Cardiac muscle cell (in vitro differentiated cells and primary cell): ENCODE measurements around the gene TBC1D17. TPM values are rescaled to one million over a fixed set of nuclear protein-coding genes. Genes with fewer than 3 reads are reported as not detected.

Experiments used
- DNase-seq, 2 donors: peaks; one replicate each; pipeline versions ENCODE4 v3.0.0 to v3.0.0-alpha.2; 2010 to 2017; ENCODE audit warnings: low read depth in 1 of 2, low spot score in 1 of 2
- H3K27ac ChIP-seq: fragments of 200-600 bp; sonication (generic); 2 replicates; pipeline ENCODE4 v1.5.1; 2016
- H3K27me3 ChIP-seq: fragments of 200-600 bp; sonication (generic); 2 replicates; pipeline ENCODE4 v1.6.0; 2016; ENCODE audit warnings: control low read depth
- H3K36me3 ChIP-seq: fragments of 200-600 bp; sonication (generic); 2 replicates; pipeline ENCODE4 v1.5.1; 2016; ENCODE audit warnings: control low read depth
- H3K4me1 ChIP-seq: fragments of 200-600 bp; sonication (generic); 2 replicates; pipeline ENCODE4 v1.8.1; 2017; ENCODE audit warnings: low read depth, mild to moderate bottlenecking, mixed run types
- H3K4me3 ChIP-seq: fragments of 200-600 bp; sonication (generic); 2 replicates; pipeline ENCODE4 v1.5.1; 2016; ENCODE audit warnings: mild to moderate bottlenecking
- H3K9me3 ChIP-seq: fragments of 200-600 bp; sonication (generic); 2 replicates; pipeline ENCODE4 v1.5.1; 2017; ENCODE audit warnings: low read depth, mild to moderate bottlenecking, control low read depth
- CTCF ChIP-seq: IDR thresholded peaks from 2 replicates; pipeline ENCODE4 v1.5.1; 2012; ENCODE audit warnings: low read depth, mild to moderate bottlenecking, low read length
- polyA plus RNA-seq: library from polyadenylated mRNA; unstranded; fragments of >200 nt; fragmentation: Nextera tagmentation; extraction: Ambion mirVana; gene quantifications from 2 replicates; pipeline ENCODE4 v1.2.1, GENCODE V29; 2016
- total RNA-seq: library from RNA; depleted of rRNA; stranded (reverse); fragments of >200 nt; gene quantifications from 2 replicates; pipeline ENCODE4 v1.2.3, GENCODE V29; 2016

The TBC1D17 gene
- total and polyA plus RNA-seq, 2 experiments from 2014 or later, result 26.8 to 52.5 TPM

- Histone ChIP-seq H3K27me3 (no peaks in the 10 kb centered on the region), H3K9me3 (no peaks in the 10 kb centered on the region), H3K4me3 (no peak overlapping the region), H3K4me1 (peaks cover 12% of the 10 kb centered on the region), H3K36me3 (peaks cover 46% of the 10 kb centered on the region), H3K27ac (peak overlapping the region; percentile 82)
- TF ChIP-seq CTCF, result no peak
- no peak for DNase-seq
Measured at GRCh38 chr19:49860336-49861102, 17.0 kb upstream of the TBC1D17 start.

- Histone ChIP-seq H3K4me1 (peaks cover 17% of the 10 kb centered on the region), H3K36me3 (peaks cover 45% of the 10 kb centered on the region), H3K27me3 (no peaks in the 10 kb centered on the region), H3K4me3 (no peak overlapping the region), H3K27ac (peak overlapping the region; percentile 82), H3K9me3 (no peaks in the 10 kb centered on the region)
- TF ChIP-seq CTCF, result no peak
- peak in 1 of 2 donors; percentile 27 for DNase-seq
Measured at GRCh38 chr19:49861107-49861506, 16.4 kb upstream of the TBC1D17 start.

GRCh38 chr19:49861541-49862378 lies 15.7 kb upstream of the TBC1D17 start:
- Histone ChIP-seq H3K27me3 (no peaks in the 10 kb centered on the region), H3K4me3 (no peak overlapping the region), H3K9me3 (no peaks in the 10 kb centered on the region), H3K36me3 (peaks cover 39% of the 10 kb centered on the region), H3K27ac (peak overlapping the region; percentile 82), H3K4me1 (peaks cover 23% of the 10 kb centered on the region)
- DNase-seq, result no peak
- TF ChIP-seq CTCF, result no peak

- H3K4me1 ChIP-seq, result peaks cover 23% of the 10 kb centered on the region
- peaks cover 30% of the 10 kb centered on the region for H3K36me3 ChIP-seq
- H3K4me3 ChIP-seq, result no peak overlapping the region
- no peaks in the 10 kb centered on the region for H3K27me3 ChIP-seq
- peak in 1 of 2 donors; percentile 60 for DNase-seq
- peak; percentile 35 for TF ChIP-seq CTCF
- H3K9me3 ChIP-seq, result no peaks in the 10 kb centered on the region
- peak overlapping the region; percentile 82 for H3K27ac ChIP-seq
Measured at GRCh38 chr19:49862391-49863253, 14.9 kb upstream of the TBC1D17 start.
